Muscle layer of duodenum (tissue), 2 donors: ENCODE data around the gene SIRT5.

ENCODE experiments used
- H3K27ac ChIP-seq: one replicate; pipeline ENCODE4 v1.7.0; 2013; ENCODE audit warnings: mild to moderate bottlenecking, low read length
- H3K27me3 ChIP-seq: one replicate; pipeline ENCODE4 v1.7.0; 2013; ENCODE audit warnings: low read depth, mild to moderate bottlenecking, control low read depth, low read length
- H3K36me3 ChIP-seq, 2 donors: one replicate each; pipeline ENCODE4 v1.7.0; 2013; ENCODE audit warnings: low read length in 2 of 2, control low read depth in 1 of 2, mild to moderate bottlenecking in 1 of 2; ENCODE audit not compliant: insufficient read depth in 2 of 2, control insufficient read depth in 1 of 2
- H3K4me1 ChIP-seq, 2 donors: one replicate each; pipeline ENCODE4 v1.7.0; 2013; ENCODE audit warnings: low read length in 2 of 2, mild to moderate bottlenecking in 2 of 2, control low read depth in 1 of 2, moderate library complexity in 1 of 2; ENCODE audit not compliant: insufficient read depth in 2 of 2, control insufficient read depth in 1 of 2
- H3K4me3 ChIP-seq, 2 donors: one replicate each; pipeline ENCODE4 v1.7.0; 2013; ENCODE audit warnings: low read length in 2 of 2, low read depth in 1 of 2, mild to moderate bottlenecking in 1 of 2
- H3K9me3 ChIP-seq, 2 donors: one replicate each; pipeline ENCODE4 v1.7.0; 2013; ENCODE audit warnings: low read length in 2 of 2, control low read depth in 1 of 2, mild to moderate bottlenecking in 1 of 2; ENCODE audit not compliant: control insufficient read depth in 1 of 2
- donor health status: healthy.

SIRT5 gene

GRCh38 chr6:13591205-13591921, 17.0 kb downstream of the SIRT5 start:
- H3K9me3 ChIP-seq: no peaks in the 10 kb centered on the region
- H3K36me3 ChIP-seq: peaks cover 8 to 60% of the 10 kb centered on the region in 2 donors
- H3K4me3 ChIP-seq: no peak overlapping the region
- no peaks in the 10 kb centered on the region for H3K27me3 ChIP-seq
- no peaks in the 10 kb centered on the region for H3K4me1 ChIP-seq
- no peak overlapping the region for H3K27ac ChIP-seq

GRCh38 chr6:13593103-13593502, 18.7 kb downstream of the SIRT5 start:
- Histone ChIP-seq H3K27ac (no peak overlapping the region), H3K4me1 (no peaks in the 10 kb centered on the region), H3K4me3 (no peak overlapping the region), H3K27me3 (no peaks in the 10 kb centered on the region), H3K9me3 (no peaks in the 10 kb centered on the region), H3K36me3 (peaks cover 8 to 63% of the 10 kb centered on the region in 2 donors)

- no peaks in the 10 kb centered on the region for H3K4me1 ChIP-seq
- H3K27me3 ChIP-seq: no peaks in the 10 kb centered on the region
- H3K36me3 ChIP-seq: peaks cover 8 to 63% of the 10 kb centered on the region in 2 donors
- H3K27ac ChIP-seq: no peak overlapping the region
- H3K4me3 ChIP-seq: no peak overlapping the region
- H3K9me3 ChIP-seq: no peaks in the 10 kb centered on the region
Measured at GRCh38 chr6:13593720-13594119, 19.3 kb downstream of the SIRT5 start.

GRCh38 chr6:13597073-13597472, 22.7 kb downstream of the SIRT5 start:
- Histone ChIP-seq H3K27me3 (no peaks in the 10 kb centered on the region), H3K27ac (no peak overlapping the region), H3K9me3 (no peaks in the 10 kb centered on the region), H3K4me1 (no peaks in the 10 kb centered on the region), H3K4me3 (no peak overlapping the region), H3K36me3 (peaks cover 18 to 70% of the 10 kb centered on the region in 2 donors)

GRCh38 chr6:13600036-13600435, 25.6 kb downstream of the SIRT5 start:
- Histone ChIP-seq H3K27me3 (no peaks in the 10 kb centered on the region), H3K4me1 (no peaks in the 10 kb centered on the region), H3K9me3 (no peaks in the 10 kb centered on the region), H3K36me3 (peaks cover 19 to 59% of the 10 kb centered on the region in 2 donors), H3K4me3 (no peak overlapping the region), H3K27ac (no peak overlapping the region)

- Histone ChIP-seq H3K36me3 (peaks cover 19 to 43% of the 10 kb centered on the region in 2 donors), H3K27ac (no peak overlapping the region), H3K4me1 (no peaks in the 10 kb centered on the region), H3K9me3 (no peaks in the 10 kb centered on the region), H3K27me3 (no peaks in the 10 kb centered on the region), H3K4me3 (no peak overlapping the region)
Measured at GRCh38 chr6:13604135-13604534, 29.7 kb downstream of the SIRT5 start.

- H3K27me3 ChIP-seq: no peaks in the 10 kb centered on the region
- peaks cover 19 to 38% of the 10 kb centered on the region in 2 donors for H3K36me3 ChIP-seq
- no peak overlapping the region for H3K27ac ChIP-seq
- no peaks in the 10 kb centered on the region for H3K9me3 ChIP-seq
- no peak overlapping the region for H3K4me3 ChIP-seq
- H3K4me1 ChIP-seq: no peaks in the 10 kb centered on the region
Measured at GRCh38 chr6:13604546-13605416, 30.4 kb downstream of the SIRT5 start.

DNA sequence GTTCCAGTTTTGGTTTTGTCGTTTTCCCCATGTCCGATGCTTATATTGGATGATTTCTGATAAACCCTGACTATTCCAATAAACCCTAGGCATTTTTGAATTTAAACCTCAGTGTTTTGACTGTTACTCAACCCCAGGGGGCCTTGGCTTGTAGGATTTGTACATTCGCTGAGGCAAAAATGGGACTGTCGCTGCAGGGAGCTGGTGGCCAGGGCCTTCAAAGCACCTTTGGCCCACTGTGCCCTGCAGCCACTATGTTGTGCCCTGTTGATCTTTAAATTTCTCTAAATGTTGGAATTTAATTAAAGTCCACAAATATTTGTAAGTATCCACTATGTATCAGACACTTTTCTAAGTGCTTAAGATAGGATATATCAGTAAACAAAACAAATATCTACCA, 31.2 kb downstream of the SIRT5 start:
- Histone ChIP-seq H3K27ac (no peak overlapping the region), H3K4me3 (no peak overlapping the region), H3K27me3 (no peaks in the 10 kb centered on the region), H3K9me3 (no peaks in the 10 kb centered on the region), H3K4me1 (peaks cover 0 to 2% of the 10 kb centered on the region in 2 donors), H3K36me3 (peaks cover 17 to 33% of the 10 kb centered on the region in 2 donors)

DNA sequence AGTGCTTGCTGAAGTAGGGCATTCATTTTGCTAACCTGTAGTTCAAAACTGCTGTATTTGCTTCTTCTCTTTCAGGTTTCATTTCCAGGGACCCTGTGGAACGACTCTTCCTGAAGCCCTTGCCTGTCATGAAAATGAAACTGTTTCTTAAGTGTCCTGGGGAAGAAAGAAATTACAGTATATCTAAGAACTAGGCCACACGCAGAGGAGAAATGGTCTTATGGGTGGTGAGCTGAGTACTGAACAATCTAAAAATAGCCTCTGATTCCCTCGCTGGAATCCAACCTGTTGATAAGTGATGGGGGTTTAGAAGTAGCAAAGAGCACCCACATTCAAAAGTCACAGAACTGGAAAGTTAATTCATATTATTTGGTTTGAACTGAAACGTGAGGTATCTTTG, 37.3 kb downstream of the SIRT5 start:
- H3K4me3 ChIP-seq: no peak overlapping the region
- no peaks in the 10 kb centered on the region for H3K9me3 ChIP-seq
- no peaks in the 10 kb centered on the region for H3K27me3 ChIP-seq
- peaks cover 4 to 19% of the 10 kb centered on the region in 2 donors for H3K4me1 ChIP-seq
- H3K36me3 ChIP-seq: peaks cover 0 to 3% of the 10 kb centered on the region in 2 donors
- H3K27ac ChIP-seq: peak overlapping the region; percentile 51

DNA sequence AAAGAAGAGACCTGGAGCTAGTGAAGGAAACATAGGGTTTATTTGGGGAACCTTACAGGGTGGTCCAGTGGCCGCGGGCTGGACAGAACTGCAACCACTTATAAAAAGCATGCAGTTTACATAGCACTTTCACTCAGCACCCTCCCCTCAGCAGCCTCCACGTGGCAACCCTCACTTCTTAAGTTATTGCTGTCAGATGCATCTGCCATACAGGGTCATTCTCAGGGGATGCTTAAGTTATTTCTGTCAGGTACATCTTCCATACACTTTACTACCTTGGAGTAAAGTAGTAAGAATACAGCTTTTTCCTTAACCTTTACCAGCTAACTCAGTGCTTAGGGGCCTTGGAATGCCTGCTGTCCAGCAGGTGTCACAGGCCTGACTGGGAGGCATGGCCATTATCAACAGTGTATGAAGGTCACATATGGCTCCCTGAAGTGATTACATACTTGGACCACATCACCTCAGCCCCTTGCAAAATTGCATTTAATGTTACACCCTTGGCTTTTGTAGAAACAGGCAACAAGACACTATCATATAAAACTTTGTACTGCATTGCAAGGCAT, 38.7 kb downstream of the SIRT5 start:
- H3K9me3 ChIP-seq: no peaks in the 10 kb centered on the region
- H3K36me3 ChIP-seq: peaks cover 9 to 10% of the 10 kb centered on the region in 2 donors
- H3K27ac ChIP-seq: no peak overlapping the region
- no peaks in the 10 kb centered on the region for H3K27me3 ChIP-seq
- peaks cover 4 to 27% of the 10 kb centered on the region in 2 donors for H3K4me1 ChIP-seq
- no peak overlapping the region for H3K4me3 ChIP-seq
